ENCODE results near the gene HAO2.
"Not testable (repeated sequence)": the region's sequence is repeated elsewhere in the genome, so short reads cannot be mapped to it uniquely, and the experiment has no call there.

HAO2 gene

GRCh38 chr1:119368554-119368953 lies at the start of gene HAO2:
TSS of gene HAO2 (plus strand) at chr1:119368785. CDS start at chr1:119381086, 12,301 bp downstream.
- no peak for DNase-seq

DNA sequence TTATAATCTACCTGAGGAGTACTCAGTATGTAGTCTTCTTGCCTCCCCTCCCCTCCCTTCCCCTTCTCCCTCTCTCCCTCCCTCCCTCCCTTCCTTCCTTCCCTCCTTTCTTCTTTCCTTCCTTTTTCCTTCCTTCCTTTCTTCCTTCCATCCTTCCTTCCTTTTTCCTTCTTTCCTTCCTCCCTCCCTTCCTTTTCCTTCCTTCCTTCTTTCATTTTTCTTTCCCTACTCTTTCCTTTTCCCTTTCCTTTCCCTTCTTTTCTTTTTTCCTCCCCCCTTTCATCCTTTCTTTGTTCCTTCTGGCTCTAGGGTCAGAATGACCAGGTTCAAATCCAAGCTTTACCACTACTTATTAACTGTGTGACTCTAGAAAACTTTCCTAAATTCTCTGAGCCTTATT lies 48.5 kb upstream of the HAO2 start:
- DNase-seq: no peak

DNA sequence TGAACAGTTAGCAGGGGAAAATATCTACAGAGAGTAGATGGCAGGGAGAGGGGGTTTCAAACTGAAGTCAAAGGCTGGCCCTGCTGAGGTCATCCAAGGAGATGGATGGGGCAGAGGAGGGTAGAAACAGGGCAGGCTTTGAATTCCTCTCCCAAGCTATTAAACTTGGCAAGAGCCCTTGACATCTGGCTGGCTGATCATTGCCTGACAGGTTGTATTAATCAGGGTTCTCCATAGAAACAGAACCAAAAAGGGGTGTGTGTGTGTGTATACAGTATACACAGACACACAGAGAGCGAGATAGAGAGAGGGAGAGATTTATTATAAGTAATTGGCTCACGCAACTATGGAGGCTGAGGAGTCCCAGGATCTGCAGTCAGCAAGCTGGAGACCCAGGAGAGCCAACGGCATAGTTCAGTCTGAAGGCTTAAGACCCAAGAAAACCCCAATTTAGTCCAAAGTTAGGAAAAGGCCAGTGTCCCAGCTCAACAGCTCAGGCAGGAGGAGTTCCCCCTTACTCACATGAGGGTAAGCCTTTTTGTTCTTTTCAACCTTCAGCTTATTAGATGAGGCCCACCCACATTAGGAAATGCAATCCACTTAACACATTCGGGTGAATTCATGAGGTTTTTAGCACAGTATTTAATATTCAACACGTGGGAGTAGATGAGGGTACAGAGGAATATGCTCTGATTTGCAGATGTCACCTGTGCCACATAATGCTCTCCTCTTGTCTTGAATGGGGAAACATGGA lies 46.7 kb upstream of the HAO2 start:
- DNase-seq: no peak

DNA sequence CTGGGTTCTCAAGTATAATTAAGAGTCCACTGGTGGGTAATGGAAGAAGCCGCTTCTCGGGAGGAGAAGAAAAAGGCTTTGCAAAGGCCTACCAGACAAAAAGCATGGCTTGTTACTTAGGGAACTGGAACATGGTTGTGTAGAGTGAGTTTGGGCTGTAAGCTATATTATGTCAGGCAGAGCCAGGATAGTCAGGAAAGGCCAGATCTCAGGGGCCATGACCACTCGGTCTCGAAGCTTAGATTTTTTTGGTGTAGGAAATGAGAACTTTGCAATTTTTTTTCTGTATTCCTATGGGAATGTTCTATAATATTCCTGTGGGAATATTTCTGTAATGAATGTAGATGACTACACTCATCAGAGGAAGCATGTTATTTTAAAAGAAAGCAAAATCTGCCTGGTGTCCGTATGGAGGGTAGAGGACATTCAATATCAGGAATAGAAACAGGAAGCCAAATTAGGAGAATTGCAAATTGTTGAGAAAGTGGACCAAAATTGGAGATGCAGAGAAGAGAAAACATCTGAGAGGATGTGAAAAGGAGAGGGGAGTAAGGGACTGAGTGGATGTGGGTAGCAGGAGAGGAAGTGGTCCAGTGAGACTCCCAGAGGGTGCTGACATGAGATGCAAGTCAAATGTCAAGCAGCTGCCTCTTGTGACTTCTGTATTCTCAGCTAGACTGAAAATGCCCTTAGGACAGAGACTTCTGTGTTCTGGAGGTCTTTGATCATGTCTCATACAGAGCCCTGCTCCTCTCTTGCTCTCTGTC lies 45.2 kb upstream of the HAO2 start:
- DNase-seq: no peak

DNA sequence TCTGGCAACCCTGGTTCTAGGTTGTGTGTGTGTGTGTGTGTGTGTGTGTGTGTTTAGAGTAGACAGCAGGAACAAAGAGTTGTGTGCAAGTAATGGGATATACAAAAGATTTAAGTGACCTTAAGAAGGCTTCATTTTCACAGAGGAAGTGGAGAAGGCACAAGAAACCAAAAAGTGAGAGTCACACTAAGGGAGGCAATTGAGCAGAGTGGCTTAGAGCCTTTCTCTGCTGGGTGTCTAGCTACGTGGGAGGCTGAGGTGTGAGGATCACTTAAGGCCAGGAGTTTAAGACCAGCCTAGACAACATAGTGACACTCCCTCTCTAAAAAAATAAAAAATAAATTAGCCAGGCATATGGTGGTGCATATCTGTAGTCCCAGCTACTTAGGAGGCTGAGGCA lies 44.4 kb upstream of the HAO2 start:
- no peak for DNase-seq

DNA sequence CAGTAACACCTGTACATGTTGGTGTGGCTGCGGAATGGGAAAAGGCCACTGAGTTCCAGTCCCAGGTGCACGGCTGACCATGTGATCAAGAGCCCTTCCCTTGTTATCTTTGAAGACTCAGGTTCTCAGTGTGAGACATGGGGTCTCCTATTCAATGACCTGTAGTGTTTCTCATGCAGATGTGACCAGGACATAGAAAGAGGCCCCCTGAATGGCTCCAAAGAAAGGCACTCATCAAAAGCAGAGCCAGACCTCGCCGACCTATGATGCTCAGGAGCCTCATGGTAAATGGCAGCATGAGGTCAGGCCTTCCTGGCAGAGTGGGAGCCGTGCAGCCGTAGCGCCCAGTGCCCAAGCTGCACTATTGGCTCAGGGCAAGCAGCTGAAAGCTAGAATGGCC lies 42.3 kb upstream of the HAO2 start:
- no peak for DNase-seq

DNA sequence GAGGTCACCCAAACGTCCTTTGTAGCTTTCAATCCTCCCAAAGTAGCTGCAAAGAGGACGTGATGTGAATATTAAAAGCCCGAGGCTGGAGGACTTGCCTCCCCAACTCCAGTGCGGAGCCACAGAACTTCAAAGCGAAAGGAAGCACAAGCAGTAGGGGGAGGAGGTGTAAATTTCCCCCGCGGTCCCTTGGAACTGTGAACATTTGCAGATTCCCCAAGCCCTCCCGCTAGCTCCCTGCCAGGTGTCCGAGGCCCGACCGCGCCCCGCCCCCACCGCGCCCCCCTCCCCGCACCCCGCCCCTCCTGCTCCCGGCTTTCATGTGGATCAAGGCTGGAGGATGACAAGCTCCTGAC lies 41.5 kb upstream of the HAO2 start:
- no peak for DNase-seq

- DNase-seq: peak; percentile 53
Measured at GRCh38 chr1:119327450-119328155, 41.0 kb upstream of the HAO2 start.

DNA sequence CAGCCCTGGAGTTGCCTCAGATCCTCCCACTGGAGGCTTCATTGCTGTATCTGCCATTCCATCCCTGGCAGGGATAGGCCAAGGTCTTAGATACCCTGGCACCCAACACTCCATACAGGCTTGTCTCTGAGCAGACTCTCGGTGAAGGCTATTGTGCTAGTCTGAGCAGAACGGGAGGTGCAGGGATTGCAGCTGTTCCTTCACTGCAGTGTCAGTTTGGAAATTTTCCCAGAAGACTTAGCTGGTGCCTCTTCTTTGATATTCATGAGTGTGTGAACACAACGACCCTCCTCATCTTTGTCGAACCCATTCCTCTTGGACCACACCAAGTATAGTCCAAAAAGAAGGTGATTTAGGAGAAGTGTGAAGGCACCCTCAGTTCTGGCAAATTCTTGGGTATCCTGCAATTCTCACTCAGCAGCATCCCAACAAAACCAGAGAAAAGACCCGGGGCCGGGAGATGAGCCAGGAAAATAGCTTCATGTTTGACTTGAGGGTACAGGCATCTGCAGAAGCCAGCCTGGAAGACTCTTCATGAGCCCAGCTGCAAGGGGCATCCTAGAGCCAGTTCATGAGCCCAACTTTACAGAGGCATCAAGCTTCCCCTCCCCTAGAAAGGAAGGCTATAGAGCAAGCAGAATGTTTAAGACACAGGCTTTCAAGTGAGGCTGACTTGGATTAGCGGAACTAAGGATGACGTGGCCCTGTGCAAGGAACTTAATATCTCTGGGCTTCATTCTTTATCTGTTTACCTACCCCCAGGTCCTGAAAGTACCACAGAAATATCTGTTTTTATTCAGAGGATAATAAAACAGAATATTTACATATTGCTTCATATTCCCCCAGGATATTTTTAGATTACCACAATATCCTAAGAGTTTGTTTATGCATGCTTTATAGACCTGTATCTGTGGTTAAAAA lies 38.8 kb upstream of the HAO2 start:
- DNase-seq: no peak

DNA sequence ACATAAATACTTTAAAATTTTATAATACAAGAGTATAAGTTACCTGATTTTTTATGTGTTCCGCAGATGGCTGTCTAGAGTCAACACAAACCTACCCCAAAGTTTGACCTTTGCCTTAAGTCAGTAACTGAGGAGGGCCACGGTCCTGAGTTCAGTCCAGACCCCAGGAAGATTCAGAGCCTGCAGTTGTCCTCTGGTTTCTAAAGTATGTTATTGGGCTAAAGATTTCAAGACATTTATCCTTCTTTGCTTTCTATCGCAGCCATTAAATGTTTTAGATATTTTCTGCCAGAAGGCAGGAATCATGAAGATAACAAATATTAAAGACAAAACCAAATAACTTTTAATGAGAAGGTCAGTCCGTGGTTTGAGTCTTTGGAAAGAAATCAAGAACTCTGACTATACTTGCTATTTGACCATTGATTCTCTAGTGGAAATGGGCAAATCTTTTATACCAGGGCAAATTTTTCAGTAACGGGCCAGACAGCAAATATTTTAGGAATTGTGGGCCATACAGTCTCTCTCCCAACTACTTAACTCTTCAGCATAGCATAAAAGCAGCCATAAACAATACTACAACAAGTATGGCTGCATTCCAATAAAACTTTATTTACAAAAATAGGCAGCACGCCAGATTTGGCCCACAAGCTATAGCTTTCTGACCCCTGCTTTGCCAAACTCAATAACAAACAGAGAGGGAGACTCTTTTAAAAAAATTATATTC lies 38.0 kb upstream of the HAO2 start:
- no peak for DNase-seq

- DNase-seq: no peak
Measured at GRCh38 chr1:119331190-119331515, 37.4 kb upstream of the HAO2 start.

DNA sequence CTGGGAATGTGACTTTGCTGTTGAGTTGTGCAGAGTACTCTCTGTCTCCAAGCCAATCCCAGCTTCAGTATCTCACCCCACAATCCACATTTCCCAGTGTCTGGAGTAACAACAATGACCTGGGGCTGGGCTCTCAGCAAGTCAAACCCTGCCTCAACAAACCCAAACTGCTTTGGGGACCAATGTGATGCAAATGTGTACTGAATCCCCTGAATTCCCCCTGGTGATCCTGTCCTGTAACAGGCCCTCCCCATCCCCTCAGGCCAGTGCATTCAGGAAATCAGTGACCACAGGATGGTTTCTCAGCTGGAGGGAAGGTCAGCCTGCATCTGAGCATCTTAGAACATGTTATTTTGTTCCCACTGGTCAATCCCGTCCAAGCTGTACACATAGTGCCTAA lies 36.7 kb upstream of the HAO2 start:
- no peak for DNase-seq

- DNase-seq: no peak
Measured at GRCh38 chr1:119332622-119333021, 36.0 kb upstream of the HAO2 start.

GRCh38 chr1:119333163-119333896 lies 35.3 kb upstream of the HAO2 start:
- no peak for DNase-seq

DNA sequence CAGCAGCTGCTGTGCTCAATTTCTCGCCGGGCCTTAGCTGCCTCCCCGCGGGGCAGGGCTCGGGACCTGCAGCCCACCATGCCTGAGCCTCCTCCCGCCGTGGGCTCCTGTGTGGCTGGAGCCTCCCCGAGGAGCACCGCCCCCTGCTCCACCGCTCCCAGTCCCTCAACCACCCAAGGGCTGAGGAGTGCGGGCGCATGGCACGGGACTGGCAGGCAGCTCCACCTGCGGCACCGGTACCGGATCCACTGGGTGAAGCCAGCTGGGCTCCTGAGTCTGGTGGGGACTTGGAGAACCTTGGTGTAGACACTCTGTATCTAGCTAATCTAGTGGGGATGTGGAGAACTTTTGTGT lies 34.7 kb upstream of the HAO2 start:
- DNase-seq: not testable (repeated sequence)

DNA sequence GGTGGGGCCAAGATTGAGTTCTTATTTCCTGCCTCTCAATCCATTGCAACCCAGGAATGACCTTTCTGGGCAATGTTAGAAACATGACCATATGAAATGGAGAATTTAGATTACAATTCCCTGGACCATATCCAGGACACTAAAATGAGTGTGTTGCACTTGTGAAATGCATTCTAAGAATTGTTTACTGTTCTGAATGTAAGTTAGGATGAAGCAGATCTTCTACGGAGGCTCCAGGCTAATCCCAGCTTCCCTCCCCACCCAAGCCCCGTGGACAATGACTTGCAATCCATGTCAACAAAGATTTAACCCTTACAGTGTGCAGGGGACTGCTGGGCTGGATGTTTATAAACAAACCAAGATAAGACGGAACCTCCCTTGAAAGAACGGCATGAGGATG lies 31.7 kb upstream of the HAO2 start:
- no peak for DNase-seq

DNA sequence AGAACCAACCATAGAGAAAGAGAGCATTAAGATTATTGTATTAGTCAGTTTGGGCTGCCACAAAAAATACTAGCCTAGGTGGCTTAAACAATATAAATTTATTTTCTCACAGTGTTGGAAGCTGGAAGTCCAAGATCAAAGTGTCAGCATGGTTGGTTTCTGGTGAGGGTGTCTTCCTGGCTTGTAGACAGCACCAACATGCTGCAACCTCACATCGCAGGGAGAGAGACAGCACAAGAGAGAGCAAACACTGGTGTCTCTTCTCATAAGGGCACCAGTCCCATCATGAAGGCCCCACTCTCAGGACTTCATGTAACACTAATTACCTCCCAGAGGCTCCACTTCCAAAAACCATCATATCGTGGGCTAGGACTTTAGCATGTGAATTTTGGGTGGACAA lies 30.6 kb upstream of the HAO2 start:
- no peak for DNase-seq

GRCh38 chr1:119338757-119339156 lies 29.8 kb upstream of the HAO2 start:
- no peak for DNase-seq

- DNase-seq: no peak
Measured at GRCh38 chr1:119340861-119341261, 27.7 kb upstream of the HAO2 start.

DNA sequence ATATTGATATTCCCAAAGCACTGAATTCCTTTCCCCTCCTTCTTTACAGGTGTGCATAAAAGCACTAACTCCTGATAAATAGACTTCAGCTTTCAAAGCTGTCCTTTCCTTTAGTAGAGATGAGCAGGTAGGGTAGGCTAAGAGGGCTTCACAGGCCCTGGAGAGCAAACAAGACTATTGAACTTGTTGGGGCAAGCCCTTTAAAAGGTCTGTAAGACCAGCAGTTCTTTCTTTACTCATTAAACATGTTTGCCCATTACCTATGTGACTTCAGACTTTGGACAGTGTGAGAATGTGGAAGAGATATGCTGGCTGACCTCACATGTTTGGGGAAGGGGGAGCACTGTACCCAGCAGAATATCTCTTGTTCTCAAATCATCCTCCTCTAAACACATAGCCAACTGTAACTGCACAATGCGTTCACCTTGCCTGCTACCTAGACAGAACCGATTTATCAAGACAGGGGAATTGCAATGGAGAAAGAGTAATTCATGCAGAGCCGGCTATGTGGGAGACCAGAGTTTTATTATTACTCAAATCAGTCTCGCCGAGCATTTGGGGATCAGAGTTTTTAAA lies 27.1 kb upstream of the HAO2 start:
- DNase-seq: no peak

DNA sequence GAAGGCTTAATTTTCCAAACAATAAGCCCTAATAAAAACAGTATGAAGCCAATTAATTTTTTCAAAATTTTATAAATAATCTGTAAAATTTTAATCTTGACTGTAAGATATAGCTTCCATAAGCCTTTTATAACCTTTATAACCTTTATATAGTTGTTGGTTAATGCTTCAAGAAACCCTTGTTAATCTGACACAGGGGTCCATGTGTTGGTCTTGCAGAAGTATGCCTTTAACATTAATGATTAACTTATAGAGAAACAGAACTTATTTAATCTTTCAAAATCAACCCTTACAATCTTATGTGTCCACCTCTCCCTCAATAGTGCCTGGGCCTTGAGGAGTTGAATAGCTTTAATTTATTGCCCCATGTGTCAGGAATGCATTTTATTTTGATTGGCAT lies 23.2 kb upstream of the HAO2 start:
- DNase-seq: no peak

All from fibroblast of upper back skin (primary cell).